HepG2 (cell line): Measurements from ENCODE around the gene MAP3K8. TPM values are rescaled to one million over a fixed set of nuclear protein-coding genes. Genes with fewer than 3 reads are reported as not detected.

Experiments
- ARHGAP35 ChIP-seq: sonication (generic); formaldehyde crosslinking; IDR thresholded peaks from 2 replicates; pipeline ENCODE4 v1.9.0; 2022; ENCODE audit warnings: mild to moderate bottlenecking, inconsistent platforms, moderate library complexity, missing genetic modification reagents, borderline replicate concordance
- FOXA3 ChIP-seq: IDR thresholded peaks from 2 replicates; pipeline ENCODE4 v1.6.1; 2016; ENCODE audit warnings: missing genetic modification reagents, missing compliant biosample characterization
- KLF16 ChIP-seq, 2 experiments: sonication (generic) in 1 of 2; formaldehyde crosslinking in 1 of 2; IDR thresholded peaks; 2 replicates each; pipeline versions ENCODE4 v1.6.1 to v1.8.0; 2016 to 2023; ENCODE audit warnings: missing genetic modification reagents in 2 of 2, missing compliant biosample characterization in 1 of 2
- PATZ1 ChIP-seq: sonication (generic); formaldehyde crosslinking; IDR thresholded peaks from 2 replicates; pipeline ENCODE4 v1.4.0; 2020; ENCODE audit warnings: missing genetic modification reagents
- PITX1 ChIP-seq: sonication (generic); formaldehyde crosslinking; IDR thresholded peaks from 2 replicates; pipeline ENCODE4 v1.5.1; 2020; ENCODE audit warnings: mild to moderate bottlenecking, missing genetic modification reagents
- RXRA ChIP-seq: sonication (generic); formaldehyde crosslinking; IDR thresholded peaks from 2 replicates; pipeline ENCODE4 v1.5.1; 2020; ENCODE audit warnings: missing genetic modification reagents
- SCMH1 ChIP-seq: sonication (generic); formaldehyde crosslinking; IDR thresholded peaks from 2 replicates; pipeline ENCODE4 v1.9.0; 2021; ENCODE audit warnings: missing genetic modification reagents, mild to moderate bottlenecking, borderline replicate concordance
- SP4 ChIP-seq: sonication (generic); formaldehyde crosslinking; IDR thresholded peaks from 2 replicates; pipeline ENCODE4 v1.8.1; 2023; ENCODE audit warnings: mild to moderate bottlenecking, missing genetic modification reagents
- THYN1 ChIP-seq: sonication (generic); formaldehyde crosslinking; IDR thresholded peaks from 2 replicates; pipeline ENCODE4 v1.8.1; 2023; ENCODE audit warnings: low read depth, mild to moderate bottlenecking, moderate library complexity, missing genetic modification reagents, borderline replicate concordance
- ZC3H4 ChIP-seq: sonication (generic); formaldehyde crosslinking; IDR thresholded peaks from 2 replicates; pipeline ENCODE4 v1.4.0; 2020; ENCODE audit warnings: missing genetic modification reagents, borderline replicate concordance
- ZFP41 ChIP-seq: sonication (generic); formaldehyde crosslinking; IDR thresholded peaks from 2 replicates; pipeline ENCODE4 v1.4.0; 2020; ENCODE audit warnings: mild to moderate bottlenecking, missing genetic modification reagents, borderline replicate concordance
- ZNF552 ChIP-seq: sonication (generic); formaldehyde crosslinking; IDR thresholded peaks from 2 replicates; pipeline ENCODE4 v1.9.0; 2022; ENCODE audit warnings: missing genetic modification reagents, mild to moderate bottlenecking, borderline replicate concordance
- ZNF567 ChIP-seq: sonication (generic); formaldehyde crosslinking; IDR thresholded peaks from 2 replicates; pipeline ENCODE4 v1.8.1; 2023; ENCODE audit warnings: mild to moderate bottlenecking, missing genetic modification reagents, borderline replicate concordance
- ZNF788 ChIP-seq: sonication (generic); formaldehyde crosslinking; IDR thresholded peaks from 2 replicates; pipeline ENCODE4 v1.5.0; 2020; ENCODE audit warnings: mild to moderate bottlenecking, missing genetic modification reagents, borderline replicate concordance
- ZSCAN22 ChIP-seq: sonication (generic); formaldehyde crosslinking; IDR thresholded peaks from 2 replicates; pipeline ENCODE4 v1.4.0; 2020; ENCODE audit warnings: mild to moderate bottlenecking, missing genetic modification reagents
- polyA plus RNA-seq, 8 experiments: library from polyadenylated mRNA; depleted of rRNA in 3 of 8; stranded (reverse) in 7 of 8; unstranded in 1 of 8; fragments of >200 nt; fragmentation: Illumina TruSeq in 4 of 8; extraction: Trizol in 4 of 8; gene quantifications; 2 replicates each; pipeline versions ENCODE4 v1.2.1 to v1.2.3, GENCODE V29; 2011 to 2016; ENCODE audit warnings: low read depth in 4 of 8, missing spikeins in 1 of 8, mixed read lengths in 1 of 8; ENCODE audit not compliant: insufficient read depth in 1 of 8
- total RNA-seq, 5 experiments: library from RNA; depleted of rRNA; stranded (reverse); fragments of >200 nt; fragmentation: Illumina TruSeq; extraction: Trizol; gene quantifications; 2 replicates each; pipeline ENCODE4 v1.2.3, GENCODE V29; 2016; ENCODE audit warnings: low read depth in 1 of 5
- TF ChIP-seq, protein P1 (sequence below): sonication (generic); formaldehyde crosslinking; IDR thresholded peaks from 2 replicates; pipeline ENCODE4 v1.8.1; 2022; ENCODE audit warnings: mild to moderate bottlenecking, missing genetic modification reagents
- TF ChIP-seq, protein P2 (sequence below): sonication (generic); formaldehyde crosslinking; conservative IDR thresholded peaks from 2 replicates; pipeline ENCODE4 v1.8.1; 2023; ENCODE audit warnings: missing genetic modification reagents
- TF ChIP-seq, protein P3 (sequence below), 2 experiments: sonication (generic) in 1 of 2; formaldehyde crosslinking in 1 of 2; IDR thresholded peaks; 2 replicates each; pipeline versions ENCODE4 v1.6.1 to v1.9.0; 2014 to 2022; ENCODE audit warnings: antibody characterized with exemption in 1 of 2, borderline replicate concordance in 1 of 2, inconsistent platforms in 1 of 2, low read depth in 1 of 2, missing genetic modification reagents in 1 of 2

Gene MAP3K8
- total and polyA plus RNA-seq, 2 of the 13 experiments (the other 11 are each of a cell fraction or from before 2014, with no cell fraction given): 19.3 to 37.9 TPM

- TF ChIP-seq KLF16 (CRISPR knock-in tag; IDR thresholded peaks at IDR 0.05) (peak in 1 of 2 experiments; percentile 38; a peak in 1 of 4 replicates), ARHGAP35 (no peak), RXRA (no peak; the same call in 1 of the 2 replicates), ZNF788 (CRISPR knock-in tag) (peak; percentile 73; the same call in 1 of the 2 replicates), SCMH1 (CRISPR knock-in tag) (no peak), ZC3H4 (CRISPR knock-in tag) (no peak), ZSCAN22 (CRISPR knock-in tag) (no peak), ZNF552 (CRISPR knock-in tag) (no peak), ZFP41 (no peak), PITX1 (CRISPR knock-in tag) (peak; percentile 30; the same call in 1 of the 2 replicates), FOXA3 (CRISPR knock-in tag) (peak; percentile 51; the same call in 1 of the 2 replicates), THYN1 (CRISPR knock-in tag) (no peak), PATZ1 (CRISPR knock-in tag) (peak; percentile 57), ZNF567 (no peak), SP4 (CRISPR knock-in tag) (no peak)
- TF ChIP-seq, protein P1, sequence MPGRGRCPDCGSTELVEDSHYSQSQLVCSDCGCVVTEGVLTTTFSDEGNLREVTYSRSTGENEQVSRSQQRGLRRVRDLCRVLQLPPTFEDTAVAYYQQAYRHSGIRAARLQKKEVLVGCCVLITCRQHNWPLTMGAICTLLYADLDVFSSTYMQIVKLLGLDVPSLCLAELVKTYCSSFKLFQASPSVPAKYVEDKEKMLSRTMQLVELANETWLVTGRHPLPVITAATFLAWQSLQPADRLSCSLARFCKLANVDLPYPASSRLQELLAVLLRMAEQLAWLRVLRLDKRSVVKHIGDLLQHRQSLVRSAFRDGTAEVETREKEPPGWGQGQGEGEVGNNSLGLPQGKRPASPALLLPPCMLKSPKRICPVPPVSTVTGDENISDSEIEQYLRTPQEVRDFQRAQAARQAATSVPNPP (CRISPR knock-in tag): no peak
- TF ChIP-seq, protein P2, sequence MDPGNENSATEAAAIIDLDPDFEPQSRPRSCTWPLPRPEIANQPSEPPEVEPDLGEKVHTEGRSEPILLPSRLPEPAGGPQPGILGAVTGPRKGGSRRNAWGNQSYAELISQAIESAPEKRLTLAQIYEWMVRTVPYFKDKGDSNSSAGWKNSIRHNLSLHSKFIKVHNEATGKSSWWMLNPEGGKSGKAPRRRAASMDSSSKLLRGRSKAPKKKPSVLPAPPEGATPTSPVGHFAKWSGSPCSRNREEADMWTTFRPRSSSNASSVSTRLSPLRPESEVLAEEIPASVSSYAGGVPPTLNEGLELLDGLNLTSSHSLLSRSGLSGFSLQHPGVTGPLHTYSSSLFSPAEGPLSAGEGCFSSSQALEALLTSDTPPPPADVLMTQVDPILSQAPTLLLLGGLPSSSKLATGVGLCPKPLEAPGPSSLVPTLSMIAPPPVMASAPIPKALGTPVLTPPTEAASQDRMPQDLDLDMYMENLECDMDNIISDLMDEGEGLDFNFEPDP (CRISPR knock-in tag): no peak
- TF ChIP-seq, protein P3, sequence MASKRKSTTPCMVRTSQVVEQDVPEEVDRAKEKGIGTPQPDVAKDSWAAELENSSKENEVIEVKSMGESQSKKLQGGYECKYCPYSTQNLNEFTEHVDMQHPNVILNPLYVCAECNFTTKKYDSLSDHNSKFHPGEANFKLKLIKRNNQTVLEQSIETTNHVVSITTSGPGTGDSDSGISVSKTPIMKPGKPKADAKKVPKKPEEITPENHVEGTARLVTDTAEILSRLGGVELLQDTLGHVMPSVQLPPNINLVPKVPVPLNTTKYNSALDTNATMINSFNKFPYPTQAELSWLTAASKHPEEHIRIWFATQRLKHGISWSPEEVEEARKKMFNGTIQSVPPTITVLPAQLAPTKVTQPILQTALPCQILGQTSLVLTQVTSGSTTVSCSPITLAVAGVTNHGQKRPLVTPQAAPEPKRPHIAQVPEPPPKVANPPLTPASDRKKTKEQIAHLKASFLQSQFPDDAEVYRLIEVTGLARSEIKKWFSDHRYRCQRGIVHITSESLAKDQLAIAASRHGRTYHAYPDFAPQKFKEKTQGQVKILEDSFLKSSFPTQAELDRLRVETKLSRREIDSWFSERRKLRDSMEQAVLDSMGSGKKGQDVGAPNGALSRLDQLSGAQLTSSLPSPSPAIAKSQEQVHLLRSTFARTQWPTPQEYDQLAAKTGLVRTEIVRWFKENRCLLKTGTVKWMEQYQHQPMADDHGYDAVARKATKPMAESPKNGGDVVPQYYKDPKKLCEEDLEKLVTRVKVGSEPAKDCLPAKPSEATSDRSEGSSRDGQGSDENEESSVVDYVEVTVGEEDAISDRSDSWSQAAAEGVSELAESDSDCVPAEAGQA (IDR thresholded peaks at IDR 0.05; ENCODE audit: low read depth): no peak
- TF ChIP-seq, protein P3 (CRISPR knock-in tag; IDR thresholded peaks at IDR 0.05; ENCODE audit: borderline replicate concordance): no peak
Observed at GRCh38 chr10:30422981-30423654, 10.9 kb upstream of the MAP3K8 start (continued).
